Right hindlimb (tissue), 1 donor: Measurements from ENCODE around the gene IARS2.
"Not testable (repeated sequence)": the region's sequence is repeated elsewhere in the genome, so short reads cannot be mapped to it uniquely, and the experiment has no call there.

Source experiments
- DNase-seq: peaks from one replicate; pipeline ENCODE4 v3.0.0-alpha.2; 2018

The IARS2 gene

GRCh38 chr1:220169887-220170286 is 76.0 kb downstream of the IARS2 start:
- not testable (repeated sequence) for DNase-seq

DNA sequence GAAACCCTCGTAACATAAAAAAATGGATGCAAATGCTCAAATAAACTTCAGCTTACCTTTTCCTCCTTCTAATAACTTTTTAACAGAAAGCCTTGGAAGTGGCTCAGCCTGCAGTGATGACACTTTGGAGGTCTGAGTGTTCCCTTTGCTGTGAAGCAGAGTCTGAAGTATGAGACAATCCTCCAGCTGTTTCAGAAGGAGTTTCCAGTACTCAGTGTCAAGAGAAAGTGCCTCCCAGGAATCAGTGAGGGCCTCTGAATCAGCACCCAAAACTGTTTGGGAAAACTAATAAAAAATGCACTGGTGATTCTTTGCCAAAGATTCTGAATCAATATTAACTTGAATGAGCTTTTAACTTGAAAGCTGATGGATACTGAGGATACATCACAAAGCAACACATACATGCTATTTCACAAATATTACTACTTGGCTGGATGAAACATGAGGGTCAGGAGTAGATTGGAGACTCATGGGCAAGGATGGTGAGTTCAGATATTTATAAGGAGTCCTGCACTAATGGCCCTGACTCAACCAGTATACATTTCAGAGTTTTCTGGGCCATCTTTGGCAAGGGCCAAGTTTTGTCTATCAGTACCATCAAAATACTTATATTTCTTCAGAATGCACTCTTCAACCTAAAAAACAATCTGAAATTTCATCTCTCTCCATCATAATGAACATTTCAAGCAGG is 77.0 kb downstream of the IARS2 start:
- DNase-seq, result no peak

DNA sequence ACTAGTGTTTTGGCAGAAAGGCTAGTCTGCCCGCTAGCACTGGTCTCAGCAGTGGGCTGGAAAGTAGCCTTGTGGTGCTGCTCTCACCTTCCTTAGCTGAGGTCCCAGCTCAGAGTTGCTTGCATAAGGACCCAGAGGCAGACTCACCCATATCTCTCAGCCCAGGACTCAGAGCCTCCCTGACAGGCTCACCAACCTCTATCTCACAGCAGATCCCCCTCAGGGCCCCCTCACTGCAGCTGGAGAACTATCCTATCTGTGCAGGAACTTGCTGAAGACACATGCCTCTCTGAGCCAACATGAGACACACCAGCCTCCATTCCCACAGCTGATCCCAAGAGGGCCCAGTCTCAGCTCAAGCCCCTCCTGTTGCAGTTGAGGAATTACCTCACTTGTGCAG is 82.6 kb downstream of the IARS2 start:
- DNase-seq, result no peak

- DNase-seq, result no peak
Observed at GRCh38 chr1:220182111-220182510, 88.2 kb downstream of the IARS2 start.

DNA sequence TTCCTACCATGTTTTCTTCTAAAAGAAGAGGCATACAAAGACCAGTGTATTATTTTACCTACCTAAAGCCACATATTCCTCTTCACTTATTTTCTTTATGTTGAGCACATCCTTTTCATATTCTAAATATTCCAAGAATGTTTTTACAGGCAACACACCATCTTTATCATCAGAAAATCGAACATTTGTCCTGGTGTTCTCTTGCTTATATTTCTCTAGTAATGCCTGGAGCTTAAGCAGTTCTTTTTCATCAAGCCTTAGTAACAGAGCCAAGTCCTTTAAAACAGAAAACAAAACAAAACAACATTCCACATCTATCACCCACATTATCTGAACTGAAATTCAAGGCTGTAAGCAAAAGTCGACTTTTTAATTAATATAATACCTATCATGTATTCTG is 88.7 kb downstream of the IARS2 start:
- no peak for DNase-seq

GRCh38 chr1:220184506-220184905 is 90.6 kb downstream of the IARS2 start:
- DNase-seq, result no peak

- DNase-seq, result no peak
Observed at GRCh38 chr1:220186752-220187151, 92.8 kb downstream of the IARS2 start.

- no peak for DNase-seq
Observed at GRCh38 chr1:220188538-220188937, 94.6 kb downstream of the IARS2 start.

GRCh38 chr1:220189750-220190347 is 95.9 kb downstream of the IARS2 start:
- no peak for DNase-seq

- no peak for DNase-seq
Observed at GRCh38 chr1:220195701-220196100, 101.8 kb downstream of the IARS2 start.
